ENCODE data around the gene MUC20.

MUC20 gene

DNA sequence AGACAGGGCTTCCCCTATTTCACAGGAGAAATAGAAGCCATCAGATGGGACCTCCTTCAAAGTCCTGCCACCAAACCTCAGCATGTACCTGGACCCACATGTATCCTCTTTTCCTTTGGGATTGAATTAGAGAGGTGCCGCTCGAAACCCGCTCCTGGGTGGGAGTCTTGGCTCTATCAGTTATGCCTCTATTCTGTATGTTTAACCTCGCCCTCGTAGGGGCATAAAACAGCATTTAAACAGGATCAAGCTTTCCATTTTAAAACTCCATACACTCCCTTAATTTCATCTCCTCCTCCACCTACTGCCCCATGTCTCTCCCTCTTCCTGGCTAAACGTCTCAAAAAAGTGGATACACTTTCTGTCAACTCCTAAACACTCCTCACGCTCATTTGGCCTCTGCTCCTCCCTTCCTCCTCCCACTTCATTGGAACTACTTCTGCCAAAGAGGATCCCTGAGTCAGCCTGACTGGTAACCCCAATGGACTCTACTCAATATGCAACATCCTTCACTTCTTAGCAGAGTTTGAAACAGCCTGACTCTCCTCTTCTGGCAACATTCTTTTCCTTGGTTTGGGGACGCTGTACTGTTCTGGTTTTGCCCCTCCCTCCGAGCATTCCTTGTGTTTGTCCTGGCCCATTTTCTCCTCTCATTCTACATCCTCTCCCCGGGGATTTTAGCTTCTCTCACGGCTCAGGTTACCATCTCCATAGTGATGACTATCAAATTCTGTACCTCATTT is 23.0 kb upstream of the MUC20 start:
- DNase-seq (ENCODE audit: low read depth): no peak
- no peak overlapping the region for H3K4me3 ChIP-seq (ENCODE audit: low read length)
- TF ChIP-seq, protein P1, sequence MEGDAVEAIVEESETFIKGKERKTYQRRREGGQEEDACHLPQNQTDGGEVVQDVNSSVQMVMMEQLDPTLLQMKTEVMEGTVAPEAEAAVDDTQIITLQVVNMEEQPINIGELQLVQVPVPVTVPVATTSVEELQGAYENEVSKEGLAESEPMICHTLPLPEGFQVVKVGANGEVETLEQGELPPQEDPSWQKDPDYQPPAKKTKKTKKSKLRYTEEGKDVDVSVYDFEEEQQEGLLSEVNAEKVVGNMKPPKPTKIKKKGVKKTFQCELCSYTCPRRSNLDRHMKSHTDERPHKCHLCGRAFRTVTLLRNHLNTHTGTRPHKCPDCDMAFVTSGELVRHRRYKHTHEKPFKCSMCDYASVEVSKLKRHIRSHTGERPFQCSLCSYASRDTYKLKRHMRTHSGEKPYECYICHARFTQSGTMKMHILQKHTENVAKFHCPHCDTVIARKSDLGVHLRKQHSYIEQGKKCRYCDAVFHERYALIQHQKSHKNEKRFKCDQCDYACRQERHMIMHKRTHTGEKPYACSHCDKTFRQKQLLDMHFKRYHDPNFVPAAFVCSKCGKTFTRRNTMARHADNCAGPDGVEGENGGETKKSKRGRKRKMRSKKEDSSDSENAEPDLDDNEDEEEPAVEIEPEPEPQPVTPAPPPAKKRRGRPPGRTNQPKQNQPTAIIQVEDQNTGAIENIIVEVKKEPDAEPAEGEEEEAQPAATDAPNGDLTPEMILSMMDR (conservative IDR thresholded peaks at IDR 0.05; ENCODE audit: low read depth, low read length): no peak

GRCh38 chr3:195698325-195698646 is 22.5 kb upstream of the MUC20 start:
- H3K4me3 ChIP-seq (ENCODE audit: low read length): no peak overlapping the region
- TF ChIP-seq, protein P1 (conservative IDR thresholded peaks at IDR 0.05; ENCODE audit: low read depth, low read length): no peak
- DNase-seq (ENCODE audit: low read depth): no peak

- H3K4me3 ChIP-seq (ENCODE audit: low read length): no peak overlapping the region
- no peak for DNase-seq (ENCODE audit: low read depth)
- TF ChIP-seq, protein P1 (conservative IDR thresholded peaks at IDR 0.05; ENCODE audit: low read depth, low read length): no peak
These were observed 22.0 kb upstream of the MUC20 start for GRCh38 chr3:195698647-195699387.

DNA sequence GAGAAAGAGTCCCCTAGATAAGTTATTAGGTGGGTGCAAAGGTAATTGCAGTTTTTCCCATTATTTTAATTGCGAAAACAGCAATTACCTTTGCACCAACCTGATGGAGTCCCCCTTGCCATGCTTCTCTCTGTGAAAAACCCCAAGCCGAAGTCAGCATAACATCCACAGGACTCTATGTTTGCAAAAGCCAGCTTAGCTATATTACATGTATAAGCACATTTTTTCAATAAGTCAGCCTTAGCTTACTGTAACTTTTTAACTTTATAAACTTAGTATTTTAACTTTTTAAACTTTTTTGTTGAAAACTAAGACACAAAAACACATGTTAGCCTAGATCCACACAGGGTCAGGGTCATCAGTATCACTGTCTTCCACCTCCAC is 21.4 kb upstream of the MUC20 start:
- no peak for DNase-seq (ENCODE audit: low read depth)
- TF ChIP-seq, protein P1 (conservative IDR thresholded peaks at IDR 0.05; ENCODE audit: low read depth, low read length): no peak
- no peak overlapping the region for H3K4me3 ChIP-seq (ENCODE audit: low read length)

DNA sequence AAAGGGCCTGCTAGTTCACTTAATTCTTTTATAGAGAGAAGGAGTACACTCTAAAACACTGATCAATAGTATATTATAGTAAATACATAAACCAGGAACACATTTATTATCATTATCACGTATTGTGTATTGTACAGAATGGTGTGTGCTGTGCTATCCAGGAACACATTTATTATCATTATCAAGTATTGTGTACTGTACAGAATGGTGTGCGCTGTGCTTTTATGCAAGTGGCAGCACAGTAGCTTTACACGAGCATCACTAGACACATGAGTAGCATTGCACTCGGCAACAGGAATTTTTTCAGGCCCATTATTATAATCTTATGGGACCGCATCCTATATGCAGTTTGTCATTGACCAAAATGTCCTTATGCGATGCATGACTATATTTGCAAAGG is 20.9 kb upstream of the MUC20 start:
- DNase-seq (ENCODE audit: low read depth): no peak
- TF ChIP-seq, protein P1 (conservative IDR thresholded peaks at IDR 0.05; ENCODE audit: low read depth, low read length): no peak

GRCh38 chr3:195700319-195700718 is 20.5 kb upstream of the MUC20 start:
- no peak for DNase-seq (ENCODE audit: low read depth)
- TF ChIP-seq, protein P1 (conservative IDR thresholded peaks at IDR 0.05; ENCODE audit: low read depth, low read length): no peak
- H3K4me3 ChIP-seq (ENCODE audit: low read length): no peak overlapping the region

More for the DNA sequence above, 20.9 kb upstream of the MUC20 start:
- no peak overlapping the region for H3K4me3 ChIP-seq (ENCODE audit: low read length)
